Measurements from ENCODE around the gene C8A. TPM values are rescaled to one million over a fixed set of nuclear protein-coding genes. Genes with fewer than 3 reads are reported as not detected.

C8A gene
- total RNA-seq, 6 donors from 2014 or later, result 0.09 TPM; not detected in 5

DNA sequence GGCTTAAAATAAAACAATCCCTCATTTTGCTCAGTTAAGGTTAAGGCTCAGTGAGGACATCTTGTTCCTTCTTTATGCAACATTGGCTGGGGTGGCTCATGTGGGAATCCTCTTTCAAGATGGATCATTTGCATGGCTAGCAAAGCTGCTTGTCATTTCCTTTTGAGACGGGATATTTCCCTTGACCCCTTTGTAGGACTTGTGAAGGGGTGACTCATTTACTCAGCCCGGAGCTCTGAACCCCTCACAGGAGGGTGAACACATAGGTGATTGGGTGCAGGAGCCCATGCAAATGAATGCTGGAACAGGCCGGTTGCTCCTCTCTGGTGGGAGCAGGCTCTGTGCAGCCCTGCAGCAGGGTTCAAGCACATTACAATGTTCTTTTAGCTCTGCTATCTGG lies 15.8 kb upstream of the C8A start:
- H3K27ac ChIP-seq, result no peak overlapping the region
- no peaks in the 10 kb centered on the region for H3K36me3 ChIP-seq
- TF ChIP-seq POLR2AphosphoS5 (IDR thresholded peaks at IDR 0.05), result no peak
- TF ChIP-seq EP300 (IDR thresholded peaks at IDR 0.05), result no peak
- TF ChIP-seq POLR2A (IDR thresholded peaks at IDR 0.05), result no peak
- TF ChIP-seq, protein P1, sequence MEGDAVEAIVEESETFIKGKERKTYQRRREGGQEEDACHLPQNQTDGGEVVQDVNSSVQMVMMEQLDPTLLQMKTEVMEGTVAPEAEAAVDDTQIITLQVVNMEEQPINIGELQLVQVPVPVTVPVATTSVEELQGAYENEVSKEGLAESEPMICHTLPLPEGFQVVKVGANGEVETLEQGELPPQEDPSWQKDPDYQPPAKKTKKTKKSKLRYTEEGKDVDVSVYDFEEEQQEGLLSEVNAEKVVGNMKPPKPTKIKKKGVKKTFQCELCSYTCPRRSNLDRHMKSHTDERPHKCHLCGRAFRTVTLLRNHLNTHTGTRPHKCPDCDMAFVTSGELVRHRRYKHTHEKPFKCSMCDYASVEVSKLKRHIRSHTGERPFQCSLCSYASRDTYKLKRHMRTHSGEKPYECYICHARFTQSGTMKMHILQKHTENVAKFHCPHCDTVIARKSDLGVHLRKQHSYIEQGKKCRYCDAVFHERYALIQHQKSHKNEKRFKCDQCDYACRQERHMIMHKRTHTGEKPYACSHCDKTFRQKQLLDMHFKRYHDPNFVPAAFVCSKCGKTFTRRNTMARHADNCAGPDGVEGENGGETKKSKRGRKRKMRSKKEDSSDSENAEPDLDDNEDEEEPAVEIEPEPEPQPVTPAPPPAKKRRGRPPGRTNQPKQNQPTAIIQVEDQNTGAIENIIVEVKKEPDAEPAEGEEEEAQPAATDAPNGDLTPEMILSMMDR (IDR thresholded peaks at IDR 0.05), result no peak
- 33 to 62% methylated on average over 1 to 3 of the region's 3 CpGs for WGBS, 2 donors
- no peaks in the 10 kb centered on the region for H3K9me3 ChIP-seq
- no peaks in the 10 kb centered on the region for H3K4me1 ChIP-seq
- H3K4me3 ChIP-seq, result no peak overlapping the region
- H3K27me3 ChIP-seq, result no peaks in the 10 kb centered on the region
- no peak for DNase-seq
- ATAC-seq (ENCODE audit: low FRiP score in 2 of 2), result no peak

GRCh38 chr1:56843544-56843943 lies 11.1 kb upstream of the C8A start:
- no peak overlapping the region for H3K4me3 ChIP-seq
- DNase-seq (no peak), ATAC-seq (ENCODE audit: low FRiP score in 2 of 2) (no peak)
- no peaks in the 10 kb centered on the region for H3K4me1 ChIP-seq
- no peak overlapping the region for H3K27ac ChIP-seq
- H3K36me3 ChIP-seq, result no peaks in the 10 kb centered on the region
- no peaks in the 10 kb centered on the region for H3K27me3 ChIP-seq
- H3K9me3 ChIP-seq, result no peaks in the 10 kb centered on the region
- 95 to 98% methylated on average over 2 to 3 of the region's 3 CpGs for WGBS, 2 donors
- no peak for TF ChIP-seq POLR2A (IDR thresholded peaks at IDR 0.05)
- TF ChIP-seq, protein P1 (IDR thresholded peaks at IDR 0.05), result no peak
- TF ChIP-seq POLR2AphosphoS5 (IDR thresholded peaks at IDR 0.05), result no peak
- no peak for TF ChIP-seq EP300 (IDR thresholded peaks at IDR 0.05)

GRCh38 chr1:56844545-56845136 lies 10.0 kb upstream of the C8A start:
- H3K4me3 ChIP-seq, result no peak overlapping the region
- DNase-seq (no peak), ATAC-seq (ENCODE audit: low FRiP score in 2 of 2) (no peak)
- H3K9me3 ChIP-seq, result no peaks in the 10 kb centered on the region
- no peaks in the 10 kb centered on the region for H3K4me1 ChIP-seq
- no peaks in the 10 kb centered on the region for H3K27me3 ChIP-seq
- H3K27ac ChIP-seq, result no peak overlapping the region
- WGBS, 2 donors, result 71 to 75% methylated on average over 9 of the region's 9 CpGs
- no peaks in the 10 kb centered on the region for H3K36me3 ChIP-seq
- TF ChIP-seq EP300 (IDR thresholded peaks at IDR 0.05) (no peak), POLR2A (IDR thresholded peaks at IDR 0.05) (no peak), POLR2AphosphoS5 (IDR thresholded peaks at IDR 0.05) (no peak)
- TF ChIP-seq, protein P1 (IDR thresholded peaks at IDR 0.05), result no peak

DNA sequence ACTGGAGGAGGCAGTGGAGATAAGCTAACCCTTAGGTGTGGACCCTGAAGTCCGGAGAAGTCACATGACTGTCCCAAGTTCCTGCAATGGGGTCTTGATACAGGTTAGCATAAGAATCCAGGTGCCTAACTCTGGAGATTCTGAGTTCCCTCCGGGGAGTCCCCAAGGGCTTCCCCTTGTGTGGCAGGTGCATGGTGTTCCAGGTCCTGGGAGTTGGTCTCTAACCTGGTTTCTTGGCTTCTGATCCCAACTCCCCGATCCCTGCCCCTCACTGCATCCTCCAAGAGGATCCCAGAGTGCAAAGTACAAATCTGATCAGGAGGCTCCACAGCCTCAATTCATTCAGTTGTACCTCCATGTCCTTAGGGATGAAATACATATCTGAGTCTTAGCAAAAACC lies 9.3 kb upstream of the C8A start:
- Histone ChIP-seq H3K4me3 (no peak overlapping the region), H3K9me3 (no peaks in the 10 kb centered on the region), H3K27ac (no peak overlapping the region), H3K27me3 (no peaks in the 10 kb centered on the region), H3K36me3 (no peaks in the 10 kb centered on the region), H3K4me1 (no peaks in the 10 kb centered on the region)
- 77 to 81% methylated on average over 2 to 3 of the region's 3 CpGs for WGBS, 2 donors
- ATAC-seq (ENCODE audit: low FRiP score in 2 of 2) (peak in 1 of 2 donors; percentile 22), DNase-seq (no peak)
- TF ChIP-seq POLR2A (IDR thresholded peaks at IDR 0.05) (no peak), EP300 (IDR thresholded peaks at IDR 0.05) (no peak), POLR2AphosphoS5 (IDR thresholded peaks at IDR 0.05) (no peak)
- TF ChIP-seq, protein P1 (IDR thresholded peaks at IDR 0.05), result no peak

DNA sequence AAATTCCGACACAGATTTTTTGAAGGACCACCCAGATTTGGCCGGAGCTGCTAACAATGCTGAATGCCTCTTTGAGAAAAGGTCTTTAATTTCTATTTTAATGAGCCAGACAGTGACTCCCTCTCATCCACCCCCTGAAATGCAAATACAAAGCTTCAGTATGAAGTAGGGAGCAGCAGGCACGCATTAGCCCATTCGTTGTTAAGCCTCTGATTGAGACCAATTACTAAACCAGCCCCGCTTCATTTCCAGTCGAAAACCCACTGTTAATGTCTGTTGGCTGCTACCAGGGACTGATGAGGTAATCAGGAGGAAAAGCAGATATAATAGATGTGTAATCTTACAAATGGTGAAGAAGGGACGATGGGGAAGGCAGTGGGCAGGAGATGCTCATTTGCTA lies 4.8 kb upstream of the C8A start:
- Histone ChIP-seq H3K9me3 (no peaks in the 10 kb centered on the region), H3K4me3 (no peak overlapping the region), H3K4me1 (no peaks in the 10 kb centered on the region), H3K27me3 (no peaks in the 10 kb centered on the region), H3K27ac (no peak overlapping the region), H3K36me3 (no peaks in the 10 kb centered on the region)
- 79 to 81% methylated on average over 7 of the region's 7 CpGs for WGBS, 2 donors
- TF ChIP-seq POLR2AphosphoS5 (IDR thresholded peaks at IDR 0.05), result no peak
- TF ChIP-seq POLR2A (IDR thresholded peaks at IDR 0.05), result no peak
- DNase-seq (no peak), ATAC-seq (ENCODE audit: low FRiP score in 2 of 2) (no peak)
